Esophagus squamous epithelium (tissue), 5 donors: Measurements from ENCODE around the gene NCKAP5. TPM values are rescaled to one million over a fixed set of nuclear protein-coding genes. Genes with fewer than 3 reads are reported as not detected.

Source experiments
- DNase-seq: peaks from one replicate; lab custom pipeline; 2025; lab: John Stamatoyannopoulos, UW
- H3K27ac ChIP-seq, 4 donors: fragments of 200-600 bp; sonication (generic); one replicate each; pipeline ENCODE4 v1.5.1; 2016 to 2019; ENCODE audit warnings: mild to moderate bottlenecking in 1 of 4
- H3K27me3 ChIP-seq, 4 donors: fragments of 200-600 bp; sonication (generic); 1 replicate in 3 of 4; 2 replicates in 1 of 4; pipeline versions ENCODE4 v1.5.1 to v1.6.0; 2017 to 2021; ENCODE audit warnings: antibody characterized with exemption in 1 of 4
- H3K36me3 ChIP-seq, 3 donors: fragments of 200-600 bp; sonication (generic); one replicate each; pipeline ENCODE4 v1.5.1; 2016 to 2019
- H3K4me1 ChIP-seq, 3 donors: fragments of 200-600 bp; sonication (generic); one replicate each; pipeline ENCODE4 v1.5.1; 2017 to 2019
- H3K4me3 ChIP-seq, 4 donors: fragments of 200-600 bp; sonication (generic); 1 replicate in 3 of 4; 2 replicates in 1 of 4; pipeline ENCODE4 v1.5.1; 2016 to 2019; ENCODE audit warnings: mild to moderate bottlenecking in 2 of 4, moderate library complexity in 1 of 4
- H3K9me3 ChIP-seq, 3 donors: fragments of 200-600 bp; sonication (generic); one replicate each; pipeline ENCODE4 v1.5.1; 2016 to 2019
- CTCF ChIP-seq, 6 experiments: fragments of 450-650 bp in 4 of 6; fragments of 200-600 bp in 2 of 6; sonication (generic) in 2 of 6; IDR thresholded peaks; one replicate each; pipeline ENCODE4 v1.5.1; 2016 to 2019; ENCODE audit warnings: antibody characterized with exemption in 6 of 6, mild to moderate bottlenecking in 4 of 6, moderate library complexity in 4 of 6
- POLR2A ChIP-seq, 4 donors: fragments of 450-650 bp; IDR thresholded peaks; one replicate each; pipeline ENCODE4 v1.6.1; 2017; ENCODE audit warnings: antibody characterized with exemption in 4 of 4, mild to moderate bottlenecking in 4 of 4, moderate library complexity in 3 of 4
- WGBS, 2 donors: methylation state at CpG; one replicate each; pipeline ENCODE4 v1.1.5; 2018; 5-methylcytosine and 5-hydroxymethylcytosine counted together
- intact Hi-C: fragments of 100-400 bp; cut with DNase I; formaldehyde crosslinking; loops from one replicate; pipeline ENCODE4 v1.15.0; 2022
- total RNA-seq, 4 donors: library from RNA; depleted of rRNA; stranded (reverse); fragments of >200 nt; gene quantifications; one replicate each; pipeline ENCODE4 v1.1.0, GENCODE V29; 2016
- donor health status: DM: yes; HTN: yes; CAD: no.

NCKAP5 gene
- total RNA-seq, 4 donors from 2014 or later, result 4.5 to 6.9 (median 5.3) TPM

GRCh38 chr2:133512121-133512520, 56.1 kb downstream of the NCKAP5 start:
- Histone ChIP-seq H3K4me3 (no peak overlapping the region), H3K4me1 (peaks cover 0 to 14% (median 0%) of the 10 kb centered on the region in 3 donors), H3K27ac (no peak overlapping the region), H3K9me3 (no peaks in the 10 kb centered on the region), H3K36me3 (no peaks in the 10 kb centered on the region), H3K27me3 (no peaks in the 10 kb centered on the region)
- WGBS, 2 donors, result 90 to 97% methylated on average over 4 of the region's 4 CpGs
- DNase-seq, result no peak
- intact Hi-C loops, result no loop called here
- no peak for TF ChIP-seq POLR2A (IDR thresholded peaks at IDR 0.05)
- no peak for TF ChIP-seq CTCF (IDR thresholded peaks at IDR 0.05)

GRCh38 chr2:133511679-133512078, 56.6 kb downstream of the NCKAP5 start:
- no peaks in the 10 kb centered on the region for H3K27me3 ChIP-seq
- H3K9me3 ChIP-seq, result no peaks in the 10 kb centered on the region
- no peak for DNase-seq
- H3K27ac ChIP-seq, result no peak overlapping the region
- peaks cover 0 to 18% (median 0%) of the 10 kb centered on the region in 3 donors for H3K4me1 ChIP-seq
- no peak for TF ChIP-seq POLR2A (IDR thresholded peaks at IDR 0.05)
- no peak for TF ChIP-seq CTCF (IDR thresholded peaks at IDR 0.05)
- intact Hi-C loops, result no loop called here
- no peak overlapping the region for H3K4me3 ChIP-seq
- 40 to 54% methylated on average over 1 of the region's 1 CpG for WGBS, 2 donors
- H3K36me3 ChIP-seq, result no peaks in the 10 kb centered on the region

- WGBS, 2 donors, result 83 to 91% methylated on average over 6 of the region's 6 CpGs
- intact Hi-C loops, result no loop called here
- Histone ChIP-seq H3K4me3 (no peak overlapping the region), H3K27me3 (no peaks in the 10 kb centered on the region), H3K36me3 (no peaks in the 10 kb centered on the region), H3K27ac (no peak overlapping the region), H3K4me1 (peaks cover 0 to 17% (median 3%) of the 10 kb centered on the region in 3 donors), H3K9me3 (no peaks in the 10 kb centered on the region)
- TF ChIP-seq CTCF (IDR thresholded peaks at IDR 0.05) (no peak), POLR2A (IDR thresholded peaks at IDR 0.05) (no peak)
- no peak for DNase-seq
Observed at GRCh38 chr2:133509777-133510176, 58.5 kb downstream of the NCKAP5 start.

DNA sequence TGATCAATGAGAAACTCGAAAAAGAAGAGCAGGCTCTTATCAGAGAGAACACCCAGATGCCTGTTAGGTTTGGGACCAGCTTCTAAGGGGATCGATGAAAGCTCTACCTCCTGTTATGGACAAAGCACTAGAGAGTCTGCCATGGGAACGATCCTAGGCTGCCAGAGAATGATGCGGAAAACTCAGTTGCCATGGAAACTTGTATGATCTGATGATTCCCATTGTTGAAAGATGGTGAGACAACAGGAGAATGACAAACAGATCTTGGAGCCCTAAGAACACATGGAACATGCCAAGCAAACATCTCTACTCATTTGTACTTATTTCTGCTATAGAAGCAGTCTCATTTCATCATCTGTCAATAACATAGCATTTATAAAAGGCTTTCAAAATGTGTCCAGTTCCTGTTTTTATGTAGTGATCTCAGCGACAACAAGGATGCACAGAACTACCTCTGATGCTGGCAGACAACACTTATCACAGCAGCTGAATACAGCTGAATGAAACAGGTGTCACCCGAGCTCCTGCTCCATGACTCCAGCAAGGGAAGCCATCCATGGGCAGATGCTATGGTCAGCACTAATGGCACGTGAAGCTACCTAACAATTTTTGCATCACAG, 59.6 kb downstream of the NCKAP5 start:
- Histone ChIP-seq H3K4me3 (no peak overlapping the region), H3K36me3 (no peaks in the 10 kb centered on the region), H3K27ac (no peak overlapping the region), H3K4me1 (peaks cover 0 to 25% (median 7%) of the 10 kb centered on the region in 3 donors), H3K27me3 (no peaks in the 10 kb centered on the region), H3K9me3 (no peaks in the 10 kb centered on the region)
- no peak for TF ChIP-seq CTCF (IDR thresholded peaks at IDR 0.05)
- TF ChIP-seq POLR2A (IDR thresholded peaks at IDR 0.05), result no peak
- WGBS, 2 donors, result 82 to 83% methylated on average over 5 to 7 of the region's 7 CpGs
- DNase-seq, result no peak
- intact Hi-C loops, result no loop called here

GRCh38 chr2:133506996-133507395, 61.3 kb downstream of the NCKAP5 start:
- no peaks in the 10 kb centered on the region for H3K9me3 ChIP-seq
- no peak for TF ChIP-seq CTCF (IDR thresholded peaks at IDR 0.05)
- no peak for TF ChIP-seq POLR2A (IDR thresholded peaks at IDR 0.05)
- no peaks in the 10 kb centered on the region for H3K36me3 ChIP-seq
- H3K4me3 ChIP-seq, result no peak overlapping the region
- 56 to 71% methylated on average over 4 to 6 of the region's 6 CpGs for WGBS, 2 donors
- H3K27ac ChIP-seq, result no peak overlapping the region
- DNase-seq, result no peak
- intact Hi-C loops, result no loop called here
- H3K4me1 ChIP-seq, result peaks cover 0 to 25% (median 7%) of the 10 kb centered on the region in 3 donors
- H3K27me3 ChIP-seq, result no peaks in the 10 kb centered on the region
